ENCODE data around the gene ACSBG1.
"Not testable (repeated sequence)": the region's sequence is repeated elsewhere in the genome, so short reads cannot be mapped to it uniquely, and the experiment has no call there.

The ACSBG1 gene

GRCh38 chr15:78263907-78264303, 29.5 kb upstream of the ACSBG1 start:
- in situ Hi-C loops (cut with HindIII; ENCODE audit: low pct_unique_long_range_greater_than_20kb, low sequenced_read_pairs): no loop called here
- DNase-seq (ENCODE audit: low read depth in 1 of 2, low spot score in 1 of 2): no peak
- TF ChIP-seq JUND (IDR thresholded peaks at IDR 0.05; ENCODE audit: low read depth): no peak

GRCh38 chr15:78263351-78263781, 29.0 kb upstream of the ACSBG1 start:
- peak; percentile 31 to 54 for DNase-seq (ENCODE audit: low read depth in 1 of 2, low spot score in 1 of 2)
- in situ Hi-C loops (cut with HindIII; ENCODE audit: low pct_unique_long_range_greater_than_20kb, low sequenced_read_pairs): no loop called here
- TF ChIP-seq JUND (IDR thresholded peaks at IDR 0.05; ENCODE audit: low read depth): no peak

- TF ChIP-seq JUND (IDR thresholded peaks at IDR 0.05; ENCODE audit: low read depth): no peak
- in situ Hi-C loops (cut with HindIII; ENCODE audit: low pct_unique_long_range_greater_than_20kb, low sequenced_read_pairs): no loop called here
Measured at GRCh38 chr15:78261062-78261461, 26.7 kb upstream of the ACSBG1 start.

GRCh38 chr15:78260489-78260888, 26.1 kb upstream of the ACSBG1 start:
- TF ChIP-seq JUND (IDR thresholded peaks at IDR 0.05; ENCODE audit: low read depth): no peak
- no peak for DNase-seq (ENCODE audit: low read depth in 1 of 2, low spot score in 1 of 2)
- in situ Hi-C loops (cut with HindIII; ENCODE audit: low pct_unique_long_range_greater_than_20kb, low sequenced_read_pairs): no loop called here

More at GRCh38 chr15:78261062-78261461, 26.7 kb upstream of the ACSBG1 start:
- no peak for DNase-seq (ENCODE audit: low read depth in 1 of 2, low spot score in 1 of 2)

GRCh38 chr15:78259232-78259631, 24.9 kb upstream of the ACSBG1 start:
- peak in 1 of 2 experiments; percentile 32 for DNase-seq (ENCODE audit: low read depth in 1 of 2, low spot score in 1 of 2)
- in situ Hi-C loops (cut with HindIII; ENCODE audit: low pct_unique_long_range_greater_than_20kb, low sequenced_read_pairs): no loop called here
- no peak for TF ChIP-seq JUND (IDR thresholded peaks at IDR 0.05; ENCODE audit: low read depth)

GRCh38 chr15:78257681-78258080, 23.3 kb upstream of the ACSBG1 start:
- no peak for TF ChIP-seq JUND (IDR thresholded peaks at IDR 0.05; ENCODE audit: low read depth)
- DNase-seq (ENCODE audit: low read depth in 1 of 2, low spot score in 1 of 2): no peak
- in situ Hi-C loops (cut with HindIII; ENCODE audit: low pct_unique_long_range_greater_than_20kb, low sequenced_read_pairs): no loop called here

- in situ Hi-C loops (cut with HindIII; ENCODE audit: low pct_unique_long_range_greater_than_20kb, low sequenced_read_pairs): no loop called here
- TF ChIP-seq JUND (IDR thresholded peaks at IDR 0.05; ENCODE audit: low read depth): no peak
- DNase-seq (ENCODE audit: low read depth in 1 of 2, low spot score in 1 of 2): no peak
Measured at GRCh38 chr15:78256044-78256437, 21.7 kb upstream of the ACSBG1 start.

- DNase-seq (ENCODE audit: low read depth in 1 of 2, low spot score in 1 of 2): no peak
- TF ChIP-seq JUND (IDR thresholded peaks at IDR 0.05; ENCODE audit: low read depth): no peak
- in situ Hi-C loops (cut with HindIII; ENCODE audit: low pct_unique_long_range_greater_than_20kb, low sequenced_read_pairs): no loop called here
Measured at GRCh38 chr15:78255421-78256043, 21.2 kb upstream of the ACSBG1 start.

GRCh38 chr15:78251136-78251535, 16.8 kb upstream of the ACSBG1 start:
- no peak for DNase-seq (ENCODE audit: low read depth in 1 of 2, low spot score in 1 of 2)
- in situ Hi-C loops (cut with HindIII; ENCODE audit: low pct_unique_long_range_greater_than_20kb, low sequenced_read_pairs): no loop called here

GRCh38 chr15:78249131-78249530, 14.8 kb upstream of the ACSBG1 start:
- in situ Hi-C loops (cut with HindIII; ENCODE audit: low pct_unique_long_range_greater_than_20kb, low sequenced_read_pairs): no loop called here
- no peak for TF ChIP-seq JUND (IDR thresholded peaks at IDR 0.05; ENCODE audit: low read depth)
- DNase-seq (ENCODE audit: low read depth in 1 of 2, low spot score in 1 of 2): no peak

More at GRCh38 chr15:78251136-78251535, 16.8 kb upstream of the ACSBG1 start:
- no peak for TF ChIP-seq JUND (IDR thresholded peaks at IDR 0.05; ENCODE audit: low read depth)

GRCh38 chr15:78247911-78248310, 13.5 kb upstream of the ACSBG1 start:
- TF ChIP-seq JUND (IDR thresholded peaks at IDR 0.05; ENCODE audit: low read depth): no peak
- in situ Hi-C loops (cut with HindIII; ENCODE audit: low pct_unique_long_range_greater_than_20kb, low sequenced_read_pairs): no loop called here
- no peak for DNase-seq (ENCODE audit: low read depth in 1 of 2, low spot score in 1 of 2)

- in situ Hi-C loops (cut with HindIII; ENCODE audit: low pct_unique_long_range_greater_than_20kb, low sequenced_read_pairs); DNase-seq (ENCODE audit: low read depth in 1 of 2, low spot score in 1 of 2): not testable (repeated sequence)
Measured at GRCh38 chr15:78245976-78246620, 11.7 kb upstream of the ACSBG1 start.

- in situ Hi-C loops (cut with HindIII; ENCODE audit: low pct_unique_long_range_greater_than_20kb, low sequenced_read_pairs): not testable (repeated sequence)
Measured at GRCh38 chr15:78245392-78245791, 11.0 kb upstream of the ACSBG1 start.

GRCh38 chr15:78244893-78245292, 10.5 kb upstream of the ACSBG1 start:
- in situ Hi-C loops (cut with HindIII; ENCODE audit: low pct_unique_long_range_greater_than_20kb, low sequenced_read_pairs): no loop called here
- no peak for TF ChIP-seq JUND (IDR thresholded peaks at IDR 0.05; ENCODE audit: low read depth)
- no peak for DNase-seq (ENCODE audit: low read depth in 1 of 2, low spot score in 1 of 2)

More at GRCh38 chr15:78245392-78245791, 11.0 kb upstream of the ACSBG1 start:
- not testable (repeated sequence) for DNase-seq (ENCODE audit: low read depth in 1 of 2, low spot score in 1 of 2)

Measured in T47D (cell line).